K562 (cell line): Measurements from ENCODE around the gene ZNF219. TPM values are rescaled to one million over a fixed set of nuclear protein-coding genes. Genes with fewer than 3 reads are reported as not detected.

Experiments used
- ATF3 ChIP-seq, 2 experiments: fragments of 450-650 bp in 1 of 2; sonication (generic) in 1 of 2; formaldehyde crosslinking in 1 of 2; IDR thresholded peaks in 1 of 2; conservative IDR thresholded peaks in 1 of 2; 2 replicates each; pipeline versions ENCODE4 v1.6.1 to v1.8.1; 2016 to 2023; ENCODE audit warnings: mild to moderate bottlenecking in 2 of 2, moderate library complexity in 2 of 2, inconsistent platforms in 1 of 2, missing genetic modification reagents in 1 of 2
- BACH1 ChIP-seq: fragments of 200-800 bp; sonication (Bioruptor generic); IDR thresholded peaks from 2 replicates; pipeline ENCODE4 v1.6.1; 2016; ENCODE audit warnings: missing genetic modification characterization, missing compliant biosample characterization
- BRD4 ChIP-seq: fragments of 200-600 bp; sonication (generic); IDR thresholded peaks from 2 replicates; pipeline ENCODE4 v1.6.1; 2017; ENCODE audit warnings: inconsistent platforms
- BRD9 ChIP-seq: fragments of 450-650 bp; IDR thresholded peaks from 2 replicates; pipeline ENCODE4 v1.6.1; 2018; ENCODE audit warnings: low read depth; ENCODE audit not compliant: partially characterized antibody
- FOXP1 ChIP-seq: sonication (generic); formaldehyde crosslinking; IDR thresholded peaks from 2 replicates; pipeline ENCODE4 v1.8.0; 2022; ENCODE audit warnings: mild to moderate bottlenecking, missing genetic modification reagents
- HDAC1 ChIP-seq, 2 experiments: fragments of 450-650 bp; IDR thresholded peaks; 2 replicates each; pipeline ENCODE4 v1.6.1; 2016 to 2017; ENCODE audit warnings: inconsistent platforms in 1 of 2, mild to moderate bottlenecking in 1 of 2, moderate library complexity in 1 of 2
- JUND ChIP-seq, 2 experiments: IDR thresholded peaks; 2 replicates in 1 of 2; 3 replicates in 1 of 2; pipeline ENCODE4 v1.6.1; 2011; ENCODE audit warnings: borderline replicate concordance in 2 of 2, low read depth in 2 of 2, low read length in 2 of 2, improper control_type of control experiment in 1 of 2, missing biosample characterization in 1 of 2, missing genetic modification characterization in 1 of 2, missing genetic modification reagents in 1 of 2
- MAFF ChIP-seq: IDR thresholded peaks from 2 replicates; pipeline ENCODE4 v1.6.1; 2012; ENCODE audit warnings: low read length, improper control_type of control experiment
- MYNN ChIP-seq, 2 experiments: sonication (generic); formaldehyde crosslinking in 1 of 2; IDR thresholded peaks; 2 replicates each; pipeline versions ENCODE4 v1.5.0 to v1.6.1; 2016 to 2020; ENCODE audit warnings: antibody characterized with exemption in 1 of 2, missing genetic modification reagents in 1 of 2
- NFIC ChIP-seq: fragments of 450-650 bp; IDR thresholded peaks from 2 replicates; pipeline ENCODE4 v1.6.1; 2017; ENCODE audit warnings: mild to moderate bottlenecking, inconsistent platforms
- NFYB ChIP-seq: IDR thresholded peaks from 2 replicates; pipeline ENCODE4 v1.6.1; 2011; ENCODE audit warnings: mild to moderate bottlenecking, moderate library complexity; ENCODE audit not compliant: insufficient read length; ENCODE audit errors: extremely low read depth
- NR2C2 ChIP-seq, 2 experiments: fragments of 200-800 bp in 1 of 2; sonication (Bioruptor generic) in 1 of 2; sonication (generic) in 1 of 2; formaldehyde crosslinking in 1 of 2; IDR thresholded peaks; 2 replicates each; pipeline versions ENCODE4 v1.6.1 to v1.8.0; 2016 to 2022; ENCODE audit warnings: mild to moderate bottlenecking in 1 of 2, missing compliant biosample characterization in 1 of 2, missing genetic modification characterization in 1 of 2, missing genetic modification reagents in 1 of 2
- POLR2G ChIP-seq: fragments of 200-400 bp; formaldehyde crosslinking; IDR thresholded peaks from 2 replicates; pipeline ENCODE4 v1.6.1; 2017; ENCODE audit warnings: low read depth, mild to moderate bottlenecking, antibody characterized with exemption, low read length, moderate library complexity
- RBM22 ChIP-seq: fragments of 200-400 bp; formaldehyde crosslinking; IDR thresholded peaks from 2 replicates; pipeline ENCODE4 v1.6.1; 2018; ENCODE audit warnings: low read length, low read depth; ENCODE audit not compliant: poor library complexity, severe bottlenecking
- TARDBP ChIP-seq: fragments of 450-650 bp; IDR thresholded peaks from 2 replicates; pipeline ENCODE4 v1.6.1; 2016
- TRIM24 ChIP-seq, 2 experiments: fragments of 450-650 bp; IDR thresholded peaks; 2 replicates each; pipeline ENCODE4 v1.6.1; 2016
- ZBTB17 ChIP-seq: fragments of 450-650 bp; formaldehyde crosslinking; IDR thresholded peaks from 2 replicates; pipeline ENCODE4 v1.4.0; 2020; ENCODE audit warnings: mild to moderate bottlenecking
- ZC3H11A ChIP-seq: IDR thresholded peaks from 2 replicates; pipeline ENCODE4 v1.6.1; 2012; ENCODE audit warnings: low read depth, low read length, improper control_type of control experiment
- ZNF134 ChIP-seq: fragments of 250-450 bp; sonication (Bioruptor Pico); conservative IDR thresholded peaks from 2 replicates; pipeline ENCODE4 v1.4.0; 2020
- ZNF518B ChIP-seq: fragments of 250-450 bp; sonication (Bioruptor Pico); IDR thresholded peaks from 2 replicates; pipeline ENCODE4 v1.5.0; 2021; ENCODE audit warnings: mild to moderate bottlenecking, moderate library complexity
- ZNF764 ChIP-seq: fragments of 250-450 bp; sonication (Bioruptor Pico); IDR thresholded peaks from 2 replicates; pipeline ENCODE4 v1.4.0; 2020; ENCODE audit warnings: low read depth, mild to moderate bottlenecking, moderate library complexity
- polyA plus RNA-seq, 8 experiments: library from polyadenylated mRNA; depleted of rRNA in 4 of 8; stranded (reverse) in 5 of 8; unstranded in 3 of 8; fragments of >200 nt; fragmentation: Nextera tagmentation in 2 of 8; fragmentation: Illumina TruSeq in 1 of 8; extraction: Ambion mirVana in 2 of 8; extraction: Trizol in 1 of 8; gene quantifications; 2 replicates each; pipeline versions ENCODE4 v1.2.1 to v1.2.3, GENCODE V29; 2011 to 2014; ENCODE audit warnings: inconsistent platforms in 1 of 8, missing spikeins in 1 of 8
- total RNA-seq, 7 experiments: library from RNA; depleted of rRNA in 6 of 7; stranded (reverse); fragments of >200 nt in 6 of 7; fragmentation: Illumina TruSeq in 2 of 7; extraction: Trizol in 2 of 7; gene quantifications; 2 replicates each; pipeline versions ENCODE4 v1.2.1 to v1.2.3, GENCODE V29; 2011 to 2021; ENCODE audit warnings: low replicate concordance in 1 of 7
- TF ChIP-seq, protein P1 (sequence below): fragments of 450-650 bp; formaldehyde crosslinking; IDR thresholded peaks from 2 replicates; pipeline ENCODE4 v1.4.0; 2020; ENCODE audit warnings: mild to moderate bottlenecking

ZNF219 gene
- total and polyA plus RNA-seq, 9 of the 15 experiments (the other 6 are each of a cell fraction or from before 2014, with no cell fraction given), result 0.29 to 10.6 (median 2.8) TPM

- TF ChIP-seq POLR2G (no peak), ZNF764 (CRISPR knock-in tag) (no peak), JUND (IDR thresholded peaks at IDR 0.05; ENCODE audit: borderline replicate concordance, low read depth, low read length) (peak; percentile 3; the same call in 1 of the 2 replicates), JUND (tag; IDR thresholded peaks at IDR 0.05; ENCODE audit: borderline replicate concordance, low read depth, low read length) (no peak; the same call in 2 of the 3 replicates), ZC3H11A (no peak), RBM22 (no peak), BACH1 (tag) (peak; percentile 19; the same call in 1 of the 2 replicates), BRD9 (no peak), NR2C2 (CRISPR knock-in tag; IDR thresholded peaks at IDR 0.05) (no peak), NR2C2 (tag; IDR thresholded peaks at IDR 0.05) (peak; percentile 80), MYNN (IDR thresholded peaks at IDR 0.05) (no peak), MYNN (CRISPR knock-in tag; IDR thresholded peaks at IDR 0.05) (no peak), ZBTB17 (CRISPR knock-in tag) (no peak), ZNF134 (CRISPR knock-in tag) (no peak), HDAC1 (IDR thresholded peaks at IDR 0.05) (no peak), TARDBP (no peak), FOXP1 (no peak), BRD4 (no peak), NFYB (no peak), ATF3 (IDR thresholded peaks at IDR 0.05) (no peak), ATF3 (CRISPR knock-in tag; conservative IDR thresholded peaks at IDR 0.05) (no peak), MAFF (no peak), ZNF518B (CRISPR knock-in tag) (no peak), TRIM24 (IDR thresholded peaks at IDR 0.05) (no peak), NFIC (peak; percentile 85)
- TF ChIP-seq, protein P1, sequence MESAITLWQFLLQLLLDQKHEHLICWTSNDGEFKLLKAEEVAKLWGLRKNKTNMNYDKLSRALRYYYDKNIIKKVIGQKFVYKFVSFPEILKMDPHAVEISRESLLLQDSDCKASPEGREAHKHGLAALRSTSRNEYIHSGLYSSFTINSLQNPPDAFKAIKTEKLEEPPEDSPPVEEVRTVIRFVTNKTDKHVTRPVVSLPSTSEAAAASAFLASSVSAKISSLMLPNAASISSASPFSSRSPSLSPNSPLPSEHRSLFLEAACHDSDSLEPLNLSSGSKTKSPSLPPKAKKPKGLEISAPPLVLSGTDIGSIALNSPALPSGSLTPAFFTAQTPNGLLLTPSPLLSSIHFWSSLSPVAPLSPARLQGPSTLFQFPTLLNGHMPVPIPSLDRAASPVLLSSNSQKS (CRISPR knock-in tag), result no peak
These were observed 54.4 kb downstream of the ZNF219 start (continued) for GRCh38 chr14:21043974-21044618.
